Keratinocyte (primary cell): ENCODE data around the gene PTBP3.

ENCODE experiments used
- CTCF ChIP-seq, 3 experiments: IDR thresholded peaks in 1 of 3; conservative IDR thresholded peaks in 1 of 3; optimal IDR thresholded peaks in 1 of 3; 2 replicates in 2 of 3; 3 replicates in 1 of 3; pipeline versions ENCODE3 to v1.5.1; 2011; ENCODE audit warnings: low read length in 3 of 3, mild to moderate bottlenecking in 3 of 3, moderate library complexity in 2 of 3, control low read depth in 1 of 3, inconsistent platforms in 1 of 3; ENCODE audit not compliant: insufficient read depth in 2 of 3; ENCODE audit errors: extremely low read depth in 1 of 3
- EZH2 ChIP-seq: IDR thresholded peaks from one replicate; pipeline ENCODE4 v1.6.1; 2012; ENCODE audit warnings: inconsistent platforms, mild to moderate bottlenecking, low read length, moderate library complexity

GRCh38 chr9:112184946-112185345 lies 148.5 kb downstream of the PTBP3 start:
- TF ChIP-seq CTCF (optimal IDR thresholded peaks at IDR 0.05 in 1 of 3, IDR thresholded peaks at IDR 0.05 in 1 of 3, conservative IDR thresholded peaks at IDR 0.05 in 1 of 3; ENCODE audit: extremely low read depth in 1 of 3, insufficient read depth in 2 of 3, low read length in 3 of 3) (no peak), EZH2 (no peak)
